H9 (cell line): ENCODE results near the gene PLXNA4. TPM values are rescaled to one million over a fixed set of nuclear protein-coding genes. Genes with fewer than 3 reads are reported as not detected.

Experiments
- DNase-seq: peaks from one replicate; pipeline ENCODE4 v3.0.0-alpha.2; 2017
- H2AFZ ChIP-seq: one replicate; pipeline ENCODE4 v1.6.1; 2013; ENCODE audit warnings: mild to moderate bottlenecking, low read length, control low read depth, moderate library complexity
- H2AK5ac ChIP-seq: 2 replicates; pipeline ENCODE4 v1.6.1; 2013; ENCODE audit warnings: low read length, control low read depth, mixed read lengths; ENCODE audit not compliant: insufficient read length
- H2BK120ac ChIP-seq: one replicate; pipeline ENCODE4 v1.6.1; 2013; ENCODE audit warnings: low read depth, mild to moderate bottlenecking, low read length, control low read depth, inconsistent platforms; ENCODE audit not compliant: poor library complexity, severe bottlenecking
- H2BK12ac ChIP-seq: 2 replicates; pipeline ENCODE4 v1.6.1; 2013; ENCODE audit warnings: low read length, control low read depth, mixed read lengths, low read depth; ENCODE audit not compliant: insufficient read length
- H2BK15ac ChIP-seq: 2 replicates; pipeline ENCODE4 v1.6.1; 2013; ENCODE audit warnings: low read depth, low read length, control low read depth
- H2BK20ac ChIP-seq: one replicate; pipeline ENCODE4 v1.6.1; 2013; ENCODE audit warnings: low read depth, mild to moderate bottlenecking, low read length, control low read depth, inconsistent platforms; ENCODE audit not compliant: poor library complexity, severe bottlenecking
- H2BK5ac ChIP-seq: 2 replicates; pipeline ENCODE4 v1.6.1; 2013; ENCODE audit warnings: low read length, control low read depth, mixed read lengths; ENCODE audit not compliant: insufficient read length
- H3K14ac ChIP-seq: 2 replicates; pipeline ENCODE4 v1.6.1; 2013; ENCODE audit warnings: low read length, control low read depth; ENCODE audit not compliant: insufficient read depth
- H3K18ac ChIP-seq: 2 replicates; pipeline ENCODE4 v1.6.1; 2013; ENCODE audit warnings: low read depth, mild to moderate bottlenecking, mixed read lengths, low read length, control low read depth; ENCODE audit not compliant: insufficient read length
- H3K23ac ChIP-seq: 2 replicates; pipeline ENCODE4 v1.6.1; 2013; ENCODE audit warnings: low read length, control low read depth, mixed read lengths, low read depth; ENCODE audit not compliant: insufficient read length
- H3K23me2 ChIP-seq: 2 replicates; pipeline ENCODE4 v1.6.1; 2013; ENCODE audit warnings: low read depth, mild to moderate bottlenecking, mixed read lengths, low read length, control low read depth; ENCODE audit not compliant: insufficient read length, poor library complexity, severe bottlenecking
- H3K27ac ChIP-seq: 2 replicates; pipeline ENCODE4 v1.5.1; 2013; ENCODE audit warnings: low read length, control low read depth, mixed read lengths, low read depth; ENCODE audit not compliant: insufficient read length
- H3K27me3 ChIP-seq: 2 replicates; pipeline ENCODE4 v1.6.1; 2013; ENCODE audit warnings: low read length, control low read depth, inconsistent platforms; ENCODE audit not compliant: insufficient read depth
- H3K4ac ChIP-seq: 2 replicates; pipeline ENCODE4 v1.6.1; 2013; ENCODE audit warnings: low read depth, mild to moderate bottlenecking, control low read depth, inconsistent platforms, low read length, moderate library complexity
- H3K4me1 ChIP-seq: 2 replicates; pipeline ENCODE4 v1.6.1; 2013; ENCODE audit warnings: low read length, control low read depth, inconsistent platforms; ENCODE audit not compliant: insufficient read depth
- H3K4me2 ChIP-seq: 2 replicates; pipeline ENCODE4 v1.6.1; 2013; ENCODE audit warnings: low read length, control low read depth, mixed read lengths; ENCODE audit not compliant: insufficient read length, insufficient read depth
- H3K56ac ChIP-seq: 2 replicates; pipeline ENCODE4 v1.6.1; 2013; ENCODE audit warnings: low read depth, mild to moderate bottlenecking, mixed read lengths, low read length, control low read depth; ENCODE audit not compliant: insufficient read length
- H3K79me1 ChIP-seq: 2 replicates; pipeline ENCODE4 v1.6.1; 2013; ENCODE audit warnings: low read depth, mild to moderate bottlenecking, moderate library complexity, low read length, control low read depth, inconsistent platforms; ENCODE audit not compliant: insufficient read depth, poor library complexity, severe bottlenecking
- H3K79me2 ChIP-seq: 2 replicates; pipeline ENCODE4 v1.6.1; 2013; ENCODE audit warnings: low read length, control low read depth, inconsistent platforms; ENCODE audit not compliant: insufficient read depth
- H3K9ac ChIP-seq: 2 replicates; pipeline ENCODE4 v1.6.1; 2013; ENCODE audit warnings: low read length, control low read depth, mixed read lengths; ENCODE audit not compliant: insufficient read length; ENCODE audit errors: extremely low read depth
- H3K9me3 ChIP-seq: one replicate; pipeline ENCODE4 v1.6.1; 2013; ENCODE audit warnings: low read depth, low read length, inconsistent platforms; ENCODE audit not compliant: control insufficient read depth
- H3T11ph ChIP-seq: one replicate; pipeline ENCODE4 v1.6.1; 2013; ENCODE audit warnings: mild to moderate bottlenecking, low read length, control low read depth, inconsistent platforms
- H4K20me1 ChIP-seq: one replicate; pipeline ENCODE4 v1.6.1; 2013; ENCODE audit not compliant: control insufficient read depth, insufficient read length, insufficient read depth
- H4K5ac ChIP-seq: 2 replicates; pipeline ENCODE4 v1.6.1; 2013; ENCODE audit warnings: low read depth, mild to moderate bottlenecking, mixed read lengths, low read length, control low read depth; ENCODE audit not compliant: insufficient read length
- H4K8ac ChIP-seq: replicated peaks from 2 replicates; pipeline ENCODE4 v1.6.1; 2013; ENCODE audit warnings: low read length, control low read depth, mixed read lengths, low read depth; ENCODE audit not compliant: insufficient read length
- H4K91ac ChIP-seq: 2 replicates; pipeline ENCODE4 v1.6.1; 2013; ENCODE audit warnings: low read depth, mild to moderate bottlenecking, moderate library complexity, mixed read lengths, low read length, control low read depth; ENCODE audit not compliant: insufficient read length
- H3K27ac Mint-ChIP-seq, 3 experiments: 2 replicates in 2 of 3; 3 replicates in 1 of 3; pipeline ENCODE4 v1.8.0; 2020 to 2021; ENCODE audit warnings: mixed read lengths in 3 of 3, mild to moderate bottlenecking in 1 of 3, moderate library complexity in 1 of 3
- H3K27me3 Mint-ChIP-seq: 2 replicates; pipeline ENCODE4 v1.8.0; 2021; ENCODE audit warnings: low read depth, mild to moderate bottlenecking, moderate library complexity, mixed read lengths
- H3K36me3 Mint-ChIP-seq, 3 experiments: 2 replicates in 2 of 3; 3 replicates in 1 of 3; pipeline ENCODE4 v1.8.0; 2020 to 2021; ENCODE audit warnings: low read depth in 3 of 3, mixed read lengths in 3 of 3; ENCODE audit not compliant: insufficient read depth in 1 of 3
- H3K4me1 Mint-ChIP-seq, 2 experiments: 2 replicates each; pipeline ENCODE4 v1.8.0; 2020; ENCODE audit warnings: mixed read lengths in 2 of 2
- H3K4me3 Mint-ChIP-seq, 2 experiments: 2 replicates in 1 of 2; 3 replicates in 1 of 2; pipeline ENCODE4 v1.8.0; 2020 to 2021; ENCODE audit warnings: mild to moderate bottlenecking in 2 of 2, mixed read lengths in 2 of 2, moderate library complexity in 1 of 2
- H3K9me3 Mint-ChIP-seq, 2 experiments: 2 replicates in 1 of 2; 3 replicates in 1 of 2; pipeline ENCODE4 v1.8.0; 2020; ENCODE audit warnings: mild to moderate bottlenecking in 2 of 2, mixed read lengths in 2 of 2, moderate library complexity in 1 of 2
- WGBS: extraction: QIAGEN DNeasy Blood & Tissue Kit; methylation state at CpG from one replicate; pipeline ENCODE4 v1.1.7; 2013; ENCODE audit warnings: missing lambda C conversion rate, low lambda C conversion rate, mixed read lengths; ENCODE audit not compliant: insufficient read length; ENCODE audit errors: extremely low coverage; 5-methylcytosine and 5-hydroxymethylcytosine counted together
- total RNA-seq: library from RNA; stranded (reverse); gene quantifications from 2 replicates; pipeline ENCODE4 v1.2.1, GENCODE V29; 2021
- TF ChIP-seq, protein P1 (sequence below): fragments of 200-600 bp; sonication (generic); conservative IDR thresholded peaks from 3 replicates; pipeline ENCODE4 v1.8.0; 2021; ENCODE audit warnings: antibody characterized with exemption, mild to moderate bottlenecking

PLXNA4 gene
- total RNA-seq, 1 experiment from 2014 or later = 0.35 TPM

DNA sequence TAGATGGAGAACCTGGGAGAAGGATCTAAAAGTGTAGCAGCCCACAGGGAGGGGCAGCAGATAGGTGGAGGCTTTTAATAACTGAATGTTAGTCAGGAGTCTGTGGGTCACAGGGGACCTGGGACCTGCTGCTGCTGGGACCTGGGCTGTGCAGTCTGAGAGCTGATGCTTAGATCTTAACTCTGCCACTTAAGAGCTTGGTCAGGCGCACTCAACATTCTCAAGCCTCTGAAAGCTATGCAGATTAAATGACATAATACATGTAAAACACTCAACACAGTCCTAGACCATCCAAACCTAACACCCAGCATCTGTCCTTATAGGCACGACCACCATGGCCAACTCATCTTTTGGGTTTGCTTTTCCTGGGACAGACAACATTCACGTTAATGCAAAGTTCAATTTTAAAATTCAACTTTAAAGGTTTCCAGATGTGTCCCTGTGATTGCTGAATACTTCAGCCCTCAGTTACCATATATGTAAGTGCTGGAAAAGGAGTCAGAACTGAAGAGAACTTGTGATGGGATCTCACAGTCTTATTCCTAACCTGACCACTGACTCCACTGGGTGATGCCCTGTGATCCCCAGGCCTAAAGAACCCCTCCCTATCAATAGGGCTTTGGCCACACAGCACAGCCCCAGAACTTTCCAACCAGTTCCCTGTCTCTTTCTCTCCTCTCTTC, 321.0 kb downstream of the PLXNA4 start:
- Histone ChIP-seq H4K5ac (no peak overlapping the region), H3K14ac (no peak overlapping the region), H3K4ac (no peak overlapping the region), H3K79me2 (no peaks in the 10 kb centered on the region), H4K20me1 (no peaks in the 10 kb centered on the region), H3K23me2 (no peaks in the 10 kb centered on the region), H3K79me1 (no peaks in the 10 kb centered on the region), H3K56ac (no peak overlapping the region), H2BK120ac (no peak overlapping the region), H4K8ac (no peak overlapping the region), H2BK15ac (no peak overlapping the region), H2BK20ac (no peak overlapping the region), H3K9ac (no peak overlapping the region), H4K91ac (no peak overlapping the region), H3T11ph (no peak overlapping the region), H3K9me3 (no peaks in the 10 kb centered on the region), H2AFZ (no peak overlapping the region), H3K18ac (no peak overlapping the region), H2BK12ac (no peak overlapping the region), H3K27me3 (no peaks in the 10 kb centered on the region), H3K4me1 (peaks cover 2% of the 10 kb centered on the region; the same call in 1 of the 2 replicates), H3K4me2 (no peak overlapping the region), H3K23ac (no peak overlapping the region), H2AK5ac (no peak overlapping the region), H2BK5ac (no peak overlapping the region), H3K27ac (no peak overlapping the region)
- no peak for DNase-seq
- no CpG with 5 or more reads among the region's 3 CpGs for WGBS
- no peaks in the 10 kb centered on the region for H3K36me3 Mint-ChIP-seq
- H3K4me1 Mint-ChIP-seq = peaks cover 16 to 17% of the 10 kb centered on the region in 2 experiments
- no peak overlapping the region for H3K4me3 Mint-ChIP-seq
- H3K27me3 Mint-ChIP-seq = peaks cover 1% of the 10 kb centered on the region; the same call in 1 of the 2 replicates
- TF ChIP-seq, protein P1, sequence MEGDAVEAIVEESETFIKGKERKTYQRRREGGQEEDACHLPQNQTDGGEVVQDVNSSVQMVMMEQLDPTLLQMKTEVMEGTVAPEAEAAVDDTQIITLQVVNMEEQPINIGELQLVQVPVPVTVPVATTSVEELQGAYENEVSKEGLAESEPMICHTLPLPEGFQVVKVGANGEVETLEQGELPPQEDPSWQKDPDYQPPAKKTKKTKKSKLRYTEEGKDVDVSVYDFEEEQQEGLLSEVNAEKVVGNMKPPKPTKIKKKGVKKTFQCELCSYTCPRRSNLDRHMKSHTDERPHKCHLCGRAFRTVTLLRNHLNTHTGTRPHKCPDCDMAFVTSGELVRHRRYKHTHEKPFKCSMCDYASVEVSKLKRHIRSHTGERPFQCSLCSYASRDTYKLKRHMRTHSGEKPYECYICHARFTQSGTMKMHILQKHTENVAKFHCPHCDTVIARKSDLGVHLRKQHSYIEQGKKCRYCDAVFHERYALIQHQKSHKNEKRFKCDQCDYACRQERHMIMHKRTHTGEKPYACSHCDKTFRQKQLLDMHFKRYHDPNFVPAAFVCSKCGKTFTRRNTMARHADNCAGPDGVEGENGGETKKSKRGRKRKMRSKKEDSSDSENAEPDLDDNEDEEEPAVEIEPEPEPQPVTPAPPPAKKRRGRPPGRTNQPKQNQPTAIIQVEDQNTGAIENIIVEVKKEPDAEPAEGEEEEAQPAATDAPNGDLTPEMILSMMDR = no peak
- no peak overlapping the region for H3K27ac Mint-ChIP-seq
- no peaks in the 10 kb centered on the region for H3K9me3 Mint-ChIP-seq
